Limb (tissue), 2 donors: ENCODE results near the gene ATG7.
"Not testable (repeated sequence)": the region's sequence is repeated elsewhere in the genome, so short reads cannot be mapped to it uniquely, and the experiment has no call there.

Experiments used
- DNase-seq, 2 donors: peaks; one replicate each; pipeline ENCODE4 v3.0.0-alpha.2; 2016; ENCODE audit errors: extremely low spot score in 2 of 2

The ATG7 gene

DNA sequence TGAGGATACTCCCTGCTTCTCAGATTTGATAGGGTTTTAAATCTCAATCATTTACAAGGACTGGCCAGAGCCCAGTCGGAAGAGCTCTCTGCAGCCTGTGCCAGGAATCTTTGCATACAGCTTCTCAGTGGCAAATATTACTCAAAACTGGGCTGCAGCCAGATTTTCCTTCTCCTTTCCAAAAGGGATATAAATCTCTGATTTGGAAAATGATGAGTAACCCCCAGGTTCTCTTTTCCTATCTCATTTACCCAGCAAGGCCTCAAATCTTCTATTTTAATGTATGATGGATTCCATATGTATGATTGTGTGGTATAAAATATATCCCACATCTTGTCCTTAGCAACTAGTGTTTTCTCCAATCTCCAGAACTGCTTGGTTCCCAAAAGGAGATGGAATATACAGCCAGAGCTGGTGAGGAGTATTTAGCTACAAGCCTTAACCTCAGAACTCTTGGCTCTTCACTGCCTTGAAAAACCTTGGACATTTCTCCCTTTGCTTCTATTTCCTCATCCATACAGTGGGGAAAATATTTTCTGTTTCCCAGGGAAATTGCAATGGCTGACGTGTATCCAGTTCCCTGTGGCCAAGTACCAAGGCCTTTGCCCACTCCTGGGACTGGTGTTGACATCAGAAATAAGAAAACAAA is 114.4 kb downstream of the ATG7 start:
- DNase-seq, result peak in 1 of 2 donors; percentile 83

DNA sequence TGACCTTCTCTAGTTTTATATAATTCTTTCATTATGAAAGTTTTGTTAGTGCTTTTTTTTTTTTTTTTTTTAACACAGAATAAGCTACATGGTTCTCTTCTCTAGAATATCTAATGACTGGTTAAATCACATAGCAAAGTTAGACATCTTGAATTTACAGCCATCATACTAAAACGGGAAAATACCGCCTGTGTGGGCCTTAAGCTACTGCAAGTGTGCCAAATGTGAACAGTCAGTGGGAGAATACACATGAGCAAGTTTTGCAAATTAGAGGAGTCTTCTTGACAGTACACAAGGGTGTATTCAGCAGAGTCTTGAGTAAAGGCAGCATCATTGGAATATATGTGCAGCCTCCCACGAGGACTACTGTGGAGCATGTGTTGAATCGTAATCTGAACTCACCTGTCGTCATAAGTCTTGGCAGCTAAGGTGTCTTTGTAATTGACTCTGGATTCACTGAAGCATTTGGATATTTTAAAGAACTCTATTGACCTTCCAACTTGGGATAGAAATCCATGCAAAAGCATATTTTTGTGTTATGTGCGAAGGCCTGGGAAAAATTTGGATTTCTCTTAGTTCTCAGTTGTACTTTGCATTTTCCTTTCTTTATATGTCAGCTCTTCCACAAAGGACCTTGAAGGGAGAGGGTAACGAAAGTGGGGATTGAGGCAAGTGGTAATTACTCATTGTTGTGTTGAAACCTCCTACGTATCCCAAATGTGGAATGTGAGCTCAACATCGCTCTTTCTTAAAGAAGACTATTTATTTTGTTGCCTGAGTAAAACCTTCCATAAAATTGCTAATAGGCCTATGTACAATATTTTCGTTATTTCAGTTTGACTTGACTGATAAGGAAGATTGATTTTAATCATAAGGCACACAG is 117.4 kb downstream of the ATG7 start:
- DNase-seq, result no peak

DNA sequence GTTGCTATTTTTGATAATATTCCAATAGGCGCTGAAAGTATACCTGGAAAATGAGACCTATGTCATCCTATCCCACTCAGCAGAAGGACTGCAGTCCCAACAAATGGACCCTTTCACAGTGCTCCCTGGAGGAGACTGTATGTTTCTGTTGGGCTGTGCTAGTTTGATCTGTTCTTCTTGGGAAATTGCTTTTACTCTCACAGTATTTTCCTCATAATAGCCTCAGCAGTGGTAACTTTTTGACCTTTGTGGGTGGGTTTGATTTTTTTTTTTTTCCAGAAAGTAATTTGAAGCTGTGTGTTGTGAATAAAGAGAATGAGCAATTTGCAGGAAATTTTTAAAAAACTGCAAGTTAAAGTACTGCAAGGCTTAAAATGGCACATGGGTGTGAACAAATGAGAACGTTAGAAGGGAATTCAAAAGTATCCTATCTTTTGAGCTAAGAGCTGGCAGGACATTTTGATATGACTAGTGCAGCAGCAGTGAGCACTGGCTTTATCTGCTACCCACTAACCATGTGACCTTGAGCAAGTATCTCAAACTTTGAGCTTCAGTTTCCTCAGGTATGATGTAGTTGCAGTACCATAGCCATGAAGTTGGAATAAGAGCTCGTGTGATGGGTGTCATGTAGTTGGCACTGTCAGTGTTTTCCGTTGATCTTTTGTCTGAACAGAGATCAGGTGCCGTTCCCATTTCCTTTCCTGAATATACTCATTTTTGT is 118.4 kb downstream of the ATG7 start:
- DNase-seq, result no peak

DNA sequence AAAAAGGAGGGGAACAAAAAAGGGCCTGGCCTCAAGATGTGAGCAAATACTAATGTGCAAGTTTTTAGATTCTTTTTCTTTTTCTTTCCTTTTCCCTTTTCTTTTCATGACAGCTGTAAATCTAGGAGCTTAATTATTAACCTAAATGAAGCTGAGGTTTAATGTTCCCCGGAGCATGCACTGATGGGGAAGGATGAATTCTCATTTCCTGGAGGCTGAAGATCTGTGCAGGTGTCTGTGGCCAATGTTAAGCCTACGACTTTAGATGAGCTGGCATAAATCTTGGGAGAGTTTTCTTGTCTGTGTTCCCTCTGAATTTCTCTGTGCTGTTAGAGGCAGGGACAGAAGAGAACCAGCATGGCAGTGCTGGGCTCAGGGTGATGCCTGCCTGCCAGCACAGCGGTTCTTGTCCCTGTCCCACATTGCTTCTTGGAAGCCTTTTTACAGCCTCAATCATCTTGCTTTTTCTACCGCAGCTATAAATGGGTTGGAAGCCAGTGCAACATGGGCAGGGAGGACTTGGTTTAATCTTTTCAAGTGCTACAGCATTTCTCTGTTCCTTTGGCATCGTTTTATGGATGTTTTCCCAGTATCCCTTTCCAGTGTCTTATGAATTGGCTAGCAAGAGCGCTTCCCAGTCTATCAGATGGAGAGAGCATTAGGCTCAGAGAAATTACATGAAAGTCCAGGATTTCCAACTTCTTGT is 119.1 kb downstream of the ATG7 start:
- DNase-seq, result no peak

DNA sequence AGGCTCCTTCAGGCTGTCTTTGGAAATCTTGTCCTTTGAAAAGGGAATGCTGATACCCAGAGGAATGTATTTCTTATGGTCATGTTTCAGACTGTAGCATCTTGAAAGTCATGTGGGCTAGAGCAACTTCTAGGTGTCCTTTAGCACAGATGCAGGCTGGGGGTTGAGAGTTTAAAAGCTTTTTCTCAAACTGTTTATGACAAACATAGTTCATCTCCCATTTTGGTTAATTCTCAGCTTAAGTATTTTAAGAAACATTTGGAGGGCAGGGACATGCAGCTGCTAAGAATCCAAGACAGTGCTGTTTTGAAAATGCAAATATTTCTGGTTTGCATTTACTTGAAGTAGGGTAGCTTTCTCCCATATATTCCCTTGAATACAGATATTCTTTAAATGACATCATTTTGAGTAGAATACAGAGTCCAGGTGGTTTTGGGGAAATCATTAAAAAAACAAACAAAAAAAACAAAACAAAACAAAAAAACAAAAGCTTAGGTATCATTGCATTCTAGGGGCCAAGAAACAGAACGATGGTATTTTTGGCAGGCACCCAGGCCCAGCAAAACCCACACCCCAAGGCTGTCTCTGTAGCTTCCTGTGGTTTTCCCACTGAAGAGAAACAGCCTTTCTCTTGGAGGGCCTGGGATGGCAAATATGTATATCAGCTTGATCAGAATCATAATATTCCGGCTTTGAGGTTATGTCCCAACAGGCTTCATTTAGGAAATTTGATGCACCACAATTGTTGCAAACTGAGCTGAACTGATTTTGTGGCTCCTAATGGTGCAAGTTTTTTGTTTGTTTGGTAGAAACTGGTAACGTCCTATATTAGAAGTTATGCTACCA is 120.0 kb downstream of the ATG7 start:
- DNase-seq, result no peak

DNA sequence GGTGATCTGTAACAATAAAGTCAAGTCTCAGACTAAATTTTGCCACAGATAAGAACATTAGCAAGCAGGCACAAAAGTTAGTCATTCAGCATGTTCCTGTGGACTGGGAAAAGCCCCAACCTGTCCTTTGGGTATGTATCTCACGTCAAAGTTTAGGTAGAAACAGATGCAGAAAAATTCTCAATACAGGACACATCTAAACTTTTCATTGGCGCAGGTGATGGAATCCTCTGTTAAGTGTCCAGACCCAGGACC is 120.6 kb downstream of the ATG7 start:
- no peak for DNase-seq

DNA sequence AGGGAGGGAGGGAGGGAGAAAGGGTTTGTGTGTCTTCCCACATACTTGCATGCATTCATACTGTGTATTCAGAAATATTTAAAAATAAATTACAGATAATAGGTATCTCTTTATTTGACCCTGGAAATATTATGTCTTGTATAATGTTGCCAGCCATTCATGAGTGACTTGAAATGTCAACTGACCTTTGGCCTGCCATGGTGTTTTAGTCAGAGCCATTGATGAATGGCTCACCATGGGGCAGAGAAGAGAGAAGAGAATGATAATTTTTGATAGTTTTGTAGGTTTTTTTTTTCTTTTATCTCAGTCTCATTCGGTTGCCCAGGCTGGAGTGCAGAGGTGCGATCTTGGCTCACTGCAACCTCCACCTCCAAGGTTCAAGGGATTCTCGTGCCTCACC is 121.2 kb downstream of the ATG7 start:
- no peak for DNase-seq

DNA sequence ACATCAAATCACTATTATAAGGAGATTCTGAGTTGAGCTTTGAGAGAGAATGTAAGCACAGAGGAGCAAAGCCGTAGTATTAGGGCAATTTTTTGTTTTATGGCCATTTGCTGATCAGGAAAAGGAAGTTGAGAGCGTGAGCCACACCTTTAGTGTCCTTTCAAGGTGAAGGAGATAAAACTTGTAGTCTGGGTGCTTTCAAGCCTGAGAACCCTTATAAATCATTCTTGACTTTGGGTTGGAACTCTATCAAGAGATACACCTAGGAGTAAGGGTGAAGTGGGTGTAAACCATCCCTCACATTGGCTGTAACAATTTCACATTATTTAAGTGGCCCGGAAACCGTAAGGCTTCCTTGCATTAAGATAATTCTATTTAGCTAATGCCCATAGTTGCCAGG is 122.2 kb downstream of the ATG7 start:
- DNase-seq, result no peak

DNA sequence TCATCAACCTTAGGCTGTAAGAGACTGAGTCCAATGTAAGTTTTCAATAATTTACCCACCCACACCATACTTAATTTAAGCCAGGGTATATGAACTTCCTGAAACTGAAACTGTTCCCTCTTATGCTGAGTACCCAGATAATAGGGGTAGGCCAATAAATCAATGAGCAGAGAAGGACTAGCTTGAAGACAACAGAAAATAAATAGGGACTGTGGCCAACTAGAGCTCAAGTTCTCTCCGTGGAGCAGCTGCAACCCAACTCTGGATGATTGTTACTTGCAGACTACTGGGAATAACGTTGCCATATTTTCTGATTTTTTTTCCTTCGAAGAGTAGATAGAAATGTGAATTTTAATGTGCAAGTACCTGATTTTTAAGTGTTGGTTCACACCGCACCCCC is 128.0 kb downstream of the ATG7 start:
- DNase-seq, result no peak

DNA sequence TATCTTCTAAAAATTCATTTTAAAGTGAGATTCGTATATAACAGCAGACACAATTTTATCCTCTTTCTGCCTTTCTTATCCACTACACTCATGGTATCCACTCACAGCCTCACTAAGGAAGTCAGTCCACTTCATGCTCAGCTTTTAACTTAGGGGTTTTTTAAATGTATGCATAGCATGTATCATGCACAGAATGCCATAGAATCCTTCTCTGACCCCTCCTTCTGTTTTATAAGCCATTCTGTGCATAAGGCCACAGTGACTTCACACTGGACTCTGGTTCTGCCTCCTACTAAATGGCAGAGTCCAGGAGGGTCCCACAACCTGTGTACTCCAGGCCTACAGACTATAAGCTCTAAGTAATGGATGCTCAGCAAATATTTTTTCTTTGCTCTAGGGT is 129.2 kb downstream of the ATG7 start:
- DNase-seq, result no peak

DNA sequence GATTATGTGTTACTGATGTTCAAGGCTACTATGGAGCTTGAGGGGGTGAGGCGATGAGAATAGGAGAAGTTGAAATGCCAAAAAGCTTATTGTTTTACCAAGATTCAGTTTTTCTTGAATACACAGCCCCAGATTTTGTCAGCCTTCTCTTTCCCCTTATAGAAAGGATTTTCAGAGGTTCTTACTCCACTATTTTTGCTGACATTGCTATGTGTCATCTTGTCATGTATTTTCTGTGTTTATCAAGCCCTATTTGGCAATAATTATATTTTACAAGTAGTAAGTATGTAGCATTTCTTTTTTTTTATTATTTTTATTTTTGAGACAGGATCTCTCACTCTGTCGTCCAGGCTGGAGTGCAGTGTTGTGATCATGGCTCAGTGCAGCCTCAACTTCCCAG is 133.1 kb downstream of the ATG7 start:
- no peak for DNase-seq

DNA sequence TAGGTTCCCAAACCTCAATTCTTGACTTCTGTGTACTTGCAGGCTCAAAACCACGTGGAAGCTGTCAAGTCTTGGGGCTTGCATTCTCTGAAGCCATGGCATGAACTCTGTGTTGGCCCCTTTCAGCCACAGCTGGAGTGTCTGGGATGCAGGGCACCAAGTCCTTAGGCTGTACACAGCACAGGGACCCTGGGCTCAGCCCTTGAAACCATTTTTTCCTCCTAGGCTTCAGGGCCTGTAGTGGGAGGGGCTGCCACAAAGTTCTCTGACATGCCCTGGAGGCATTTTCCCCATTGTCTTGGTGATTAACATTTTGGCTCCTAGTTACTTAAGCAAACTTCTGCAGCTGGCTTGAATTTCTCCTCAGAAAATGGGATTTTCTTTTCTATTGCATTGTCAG is 135.4 kb downstream of the ATG7 start:
- no peak for DNase-seq

DNA sequence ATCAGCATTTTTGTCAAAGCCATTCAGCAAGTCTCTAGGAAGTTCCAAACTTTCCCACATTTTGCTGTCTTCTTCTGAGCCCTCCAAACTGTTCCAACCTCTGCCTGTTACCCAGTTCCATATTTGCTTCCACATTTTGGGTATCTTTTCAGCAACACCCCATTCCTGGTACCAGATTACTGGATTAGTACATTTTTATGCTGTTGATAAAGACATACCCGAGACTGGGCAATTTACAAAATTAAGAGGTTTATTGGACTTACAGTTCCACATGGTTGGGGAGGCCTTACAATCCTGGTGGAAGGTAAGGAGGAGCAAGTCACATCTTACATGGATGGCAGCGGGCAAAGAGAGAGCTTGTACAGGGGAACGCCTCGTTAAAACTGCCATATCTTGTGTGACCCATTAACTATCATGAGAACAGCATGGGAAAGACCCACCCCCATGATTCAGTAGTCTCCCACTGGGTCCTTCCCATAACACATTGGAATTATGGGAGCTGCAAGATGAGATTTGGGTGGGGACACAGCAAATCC is 136.2 kb downstream of the ATG7 start:
- DNase-seq, result not testable (repeated sequence)

DNA sequence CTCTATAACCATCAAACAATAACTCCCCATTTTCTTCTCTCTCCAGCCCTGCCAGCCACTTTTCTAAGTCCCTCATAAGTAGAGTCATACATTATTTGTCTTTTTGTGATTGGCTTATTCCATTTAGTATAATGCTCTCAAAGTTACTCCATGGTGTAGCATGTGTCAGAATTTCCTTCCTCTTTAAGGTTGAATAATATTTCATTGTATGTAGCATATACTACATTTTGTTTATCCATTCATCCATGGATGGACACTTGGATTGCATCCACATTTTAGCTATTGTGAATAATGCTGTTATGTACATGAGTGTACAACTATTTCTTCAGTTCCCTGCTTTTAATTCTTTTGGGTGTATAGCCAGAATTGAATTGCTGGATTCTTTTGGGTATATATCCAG is 138.4 kb downstream of the ATG7 start:
- DNase-seq, result no peak

DNA sequence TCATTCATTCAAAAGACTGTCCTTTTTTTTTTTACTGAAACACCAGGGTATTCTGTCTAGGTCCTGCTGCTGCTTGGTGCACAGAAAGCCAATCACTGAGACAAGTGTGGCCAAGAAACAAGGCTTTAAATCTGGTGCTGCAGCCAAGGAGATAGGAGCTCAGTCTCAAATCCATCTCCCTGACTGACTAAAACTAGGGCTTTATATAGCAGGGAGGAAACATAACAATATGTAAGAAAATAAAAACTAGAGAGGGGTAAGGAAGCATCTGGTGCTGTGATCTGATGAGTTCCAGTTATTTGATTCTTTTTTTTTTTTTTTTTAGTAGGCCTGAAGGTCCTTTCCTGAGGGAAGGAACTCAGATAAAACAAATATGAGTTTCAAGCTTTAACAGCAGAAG is 139.8 kb downstream of the ATG7 start:
- DNase-seq, result no peak

DNA sequence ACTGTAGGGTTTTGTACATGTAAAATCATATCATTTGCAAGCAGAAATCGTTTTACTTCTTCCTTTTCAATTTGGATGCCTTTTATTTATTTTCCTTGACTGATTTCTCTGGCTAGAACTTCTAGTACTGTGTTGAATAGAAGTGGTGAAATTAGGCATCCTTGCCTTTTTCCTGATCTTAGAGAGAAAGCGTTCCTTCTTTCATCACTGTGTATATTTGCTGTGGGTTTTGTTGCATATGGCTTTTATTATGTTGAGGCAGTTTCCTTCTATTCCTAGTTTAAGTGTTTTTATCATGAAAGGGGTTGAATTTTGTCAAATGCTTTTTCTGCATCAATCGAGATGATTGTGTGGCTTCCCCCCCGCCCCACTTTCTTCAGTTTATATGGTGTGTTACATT is 140.9 kb downstream of the ATG7 start:
- no peak for DNase-seq

DNA sequence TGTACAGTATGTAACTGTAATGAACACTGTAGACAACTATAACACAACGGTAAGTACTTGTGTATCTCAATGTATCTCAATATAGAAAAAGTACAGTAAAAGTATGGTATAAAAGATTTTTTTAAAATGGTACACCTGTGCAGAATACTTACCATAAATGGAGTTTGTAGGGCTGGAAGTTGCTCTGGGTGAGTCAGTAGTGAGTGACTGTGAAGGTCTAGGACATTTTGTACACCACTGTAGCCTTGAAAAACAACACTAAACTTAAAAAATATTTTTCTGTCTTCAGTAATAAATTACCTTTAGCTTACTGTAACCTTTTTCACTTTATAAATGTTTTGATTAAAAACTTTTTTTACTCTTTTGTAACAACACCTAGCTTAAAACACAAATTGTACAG is 142.9 kb downstream of the ATG7 start:
- DNase-seq, result no peak

DNA sequence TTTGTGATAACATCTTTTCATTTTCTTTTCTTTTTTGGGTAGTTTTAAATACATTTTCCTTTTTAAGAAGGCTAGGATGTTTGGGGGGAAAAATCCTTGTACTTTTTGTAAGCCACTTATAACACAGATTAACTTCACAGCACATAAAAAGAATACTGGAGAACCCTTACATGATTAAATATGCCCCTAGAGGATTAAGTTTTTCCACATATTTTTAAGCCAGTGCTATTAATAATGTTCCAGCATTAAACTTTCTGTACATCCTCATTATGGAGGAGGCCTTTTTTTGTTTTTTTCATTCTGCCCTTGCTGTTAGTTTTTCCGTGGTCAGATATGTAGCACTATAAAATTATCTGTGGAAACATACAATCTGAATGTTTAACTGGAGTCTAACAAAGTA is 147.9 kb downstream of the ATG7 start:
- DNase-seq, result peak in 1 of 2 donors; percentile 17

DNA sequence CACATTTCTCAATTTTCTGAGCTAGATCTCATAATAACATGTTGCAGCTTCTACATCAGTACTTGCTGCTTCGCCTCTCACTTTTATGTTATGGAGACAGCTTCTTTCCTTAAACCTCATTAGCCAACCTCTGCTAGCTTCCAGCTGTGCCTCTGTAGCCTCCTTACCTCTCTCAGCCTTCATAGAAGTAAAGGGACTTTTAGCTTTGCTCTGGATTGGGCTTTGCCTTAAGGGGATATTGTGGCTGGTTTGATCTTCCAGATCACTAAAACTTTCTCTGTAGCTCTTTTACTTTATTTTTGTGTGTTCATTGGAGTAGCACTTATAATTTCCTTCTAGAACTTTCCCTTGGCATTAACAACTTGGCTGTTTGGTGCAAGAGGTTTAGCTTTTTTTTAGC is 150.1 kb downstream of the ATG7 start:
- DNase-seq, result no peak

DNA sequence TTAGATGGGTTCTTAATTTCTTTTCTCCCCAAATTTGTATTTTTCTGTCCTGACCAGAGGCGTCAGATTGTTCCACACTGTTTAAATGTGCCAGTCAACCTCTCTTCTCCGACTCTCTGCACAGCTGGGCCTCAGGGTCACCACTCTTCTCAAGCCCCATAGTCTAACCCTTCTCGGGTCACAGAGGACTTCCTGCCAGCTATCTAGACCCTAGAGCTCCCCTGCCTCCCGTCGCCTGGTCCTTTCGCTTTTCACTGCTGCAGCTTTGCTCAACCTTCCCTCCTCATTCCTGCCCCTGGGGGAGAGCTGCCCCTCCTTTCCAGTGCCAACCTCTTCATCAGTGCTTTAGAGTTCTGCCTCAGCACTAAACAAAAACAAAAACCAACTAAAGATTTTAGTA is 151.7 kb downstream of the ATG7 start:
- no peak for DNase-seq

DNA sequence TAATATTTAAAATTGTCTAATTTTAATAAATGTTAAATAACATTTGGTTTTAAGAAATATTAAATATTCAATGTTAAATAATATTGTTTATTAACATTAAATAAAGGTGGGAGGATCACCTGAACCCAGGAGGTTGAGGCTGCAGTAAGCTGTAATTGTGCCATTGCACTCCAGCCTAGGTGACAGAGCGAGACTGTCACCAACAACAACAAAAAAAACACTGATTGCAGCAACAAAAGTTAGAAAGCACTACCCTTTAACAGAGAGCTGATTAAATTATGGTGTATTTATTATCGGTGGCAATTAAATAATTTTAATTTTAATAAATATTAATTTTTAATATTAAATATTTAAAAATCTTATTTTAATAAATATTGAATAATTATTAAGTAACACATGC is 152.1 kb downstream of the ATG7 start:
- DNase-seq, result no peak
